Frontal cortex (tissue), 4 donors: Measurements from ENCODE around the gene GPR107. TPM values are rescaled to one million over a fixed set of nuclear protein-coding genes. Genes with fewer than 3 reads are reported as not detected.
A peak's percentile ranks its signal among the peaks of the same experiment; 100 is the strongest.

ENCODE experiments used
- DNase-seq, 2 donors: peaks; one replicate each; pipeline ENCODE4 v3.0.0; 2012; ENCODE audit warnings: low spot score in 2 of 2
- FAIRE-seq: peaks from 2 replicates; lab custom pipeline; 2012; peaks lifted over from hg19 to GRCh38; lab: Jason Lieb, UNC
- total RNA-seq: library from RNA; depleted of rRNA; stranded (reverse); fragments of >200 nt; gene quantifications from one replicate; pipeline ENCODE4 v1.2.3, GENCODE V29; 2014
- donor health status: control.
- donor health status: control.
- donor health status: control.

The GPR107 gene
- total RNA-seq, 1 donor from 2014 or later = 21.2 TPM

GRCh38 chr9:130100681-130101080, 47.0 kb downstream of the GPR107 start:
- FAIRE-seq = no peak

DNA sequence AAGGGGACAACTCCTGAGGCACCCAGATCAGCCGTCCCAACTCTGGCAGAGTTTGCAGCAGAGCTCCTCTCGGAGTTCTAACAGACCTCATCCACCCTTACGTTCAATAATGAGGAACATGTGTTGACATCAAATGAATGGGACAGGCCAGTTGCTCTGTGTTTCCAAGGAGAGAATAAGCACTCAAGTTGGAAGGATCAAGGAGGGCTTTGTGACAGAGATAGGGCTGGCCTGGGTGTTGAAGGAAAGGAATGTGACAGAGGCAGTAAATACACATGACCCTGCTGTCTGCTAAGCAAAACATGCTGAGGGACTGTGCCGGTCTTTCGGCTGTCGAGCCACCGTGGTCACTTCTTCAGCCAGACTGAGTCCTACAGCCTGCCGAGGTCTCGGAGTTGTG, 48.2 kb downstream of the GPR107 start:
- DNase-seq = no peak
- no peak for FAIRE-seq

More at GRCh38 chr9:130100681-130101080, 47.0 kb downstream of the GPR107 start:
- DNase-seq = no peak

DNA sequence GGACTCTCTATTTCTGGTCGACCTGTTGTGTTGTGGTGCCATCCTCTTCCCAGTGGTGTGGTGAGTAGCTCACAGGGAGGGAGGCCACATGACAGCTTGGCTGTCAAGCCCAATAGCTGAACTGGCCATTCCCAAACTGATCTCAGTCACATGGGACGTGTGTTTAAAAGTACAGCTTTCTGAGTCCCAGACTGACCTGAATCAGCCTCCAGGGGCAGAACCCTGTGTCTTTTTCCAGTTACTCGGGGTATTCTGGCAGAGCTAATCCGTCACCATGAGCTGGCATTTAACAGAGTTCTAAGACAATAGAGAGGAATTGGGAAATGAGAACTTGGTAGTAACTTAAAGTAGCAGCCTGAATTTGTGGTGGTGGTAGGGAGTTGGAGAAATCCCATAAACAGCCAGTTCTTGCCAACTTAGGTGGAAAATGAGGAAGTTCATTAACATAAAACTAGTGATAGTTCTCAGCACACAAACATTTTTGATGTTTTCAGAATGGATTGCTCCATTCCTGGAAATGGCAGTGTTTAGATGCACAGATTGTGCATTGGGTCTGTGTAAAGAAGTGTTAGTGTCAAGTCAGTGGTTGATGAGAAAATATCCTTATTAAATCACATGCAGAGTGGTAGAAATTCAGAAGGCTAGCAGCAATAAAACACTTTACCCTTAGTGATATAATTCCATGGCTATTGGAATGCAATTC, 50.9 kb downstream of the GPR107 start:
- FAIRE-seq (no peak), DNase-seq (no peak)

- FAIRE-seq (no peak), DNase-seq (no peak)
These were observed 53.1 kb downstream of the GPR107 start for GRCh38 chr9:130106860-130107233.

DNA sequence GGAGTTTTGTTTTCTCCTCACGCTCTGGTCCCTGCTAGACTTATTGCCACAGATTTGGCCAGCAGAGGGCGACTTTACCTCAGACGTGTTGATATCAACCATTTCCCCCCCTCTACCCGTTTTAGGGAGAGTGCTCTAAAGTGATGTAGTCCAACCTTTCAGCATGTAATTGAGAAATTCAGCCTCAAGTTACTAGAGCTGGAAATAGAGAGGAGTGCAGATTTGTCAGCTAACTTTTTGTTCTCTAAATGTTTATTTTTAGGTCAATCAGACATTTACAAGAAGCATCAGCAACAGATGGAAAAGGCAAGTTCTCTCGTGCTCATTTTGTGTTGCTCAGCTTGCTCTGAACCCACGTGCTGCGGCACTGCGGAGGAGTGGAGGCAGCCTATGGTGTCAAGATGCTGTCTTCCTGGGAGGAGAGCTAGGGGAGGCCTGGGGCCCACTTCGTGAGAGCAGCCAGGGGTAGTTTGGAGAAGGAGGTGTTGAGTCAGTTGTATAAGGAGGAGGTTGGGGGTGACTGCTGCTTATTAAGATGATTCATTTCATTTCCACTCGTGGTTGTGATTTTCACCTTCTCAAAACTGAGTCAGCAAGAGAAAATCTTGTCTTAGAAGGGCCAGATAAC, 53.6 kb downstream of the GPR107 start:
- FAIRE-seq = no peak
- peak; percentile 45 to 60 for DNase-seq

DNA sequence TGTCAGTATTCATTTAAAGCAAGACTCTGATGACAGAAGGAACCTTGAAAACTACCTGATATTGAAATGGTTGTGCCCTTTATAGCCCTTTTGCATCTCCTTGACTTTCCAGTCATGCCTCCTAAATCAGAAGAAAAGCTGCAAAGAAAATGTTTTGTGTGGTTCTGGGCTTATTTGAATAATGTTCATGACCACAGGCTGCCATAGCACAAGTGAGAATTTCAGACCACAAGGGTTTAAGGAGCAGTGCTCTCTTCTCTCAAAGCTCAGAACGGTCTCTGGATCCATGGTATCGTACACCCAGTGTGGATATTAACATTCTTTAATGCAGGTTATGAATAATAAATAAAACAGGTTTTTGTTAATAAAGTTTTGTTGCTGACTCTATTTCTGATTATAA, 54.2 kb downstream of the GPR107 start:
- DNase-seq (no peak), FAIRE-seq (no peak)

GRCh38 chr9:130110166-130110565, 56.5 kb downstream of the GPR107 start:
- FAIRE-seq = no peak
- no peak for DNase-seq

DNA sequence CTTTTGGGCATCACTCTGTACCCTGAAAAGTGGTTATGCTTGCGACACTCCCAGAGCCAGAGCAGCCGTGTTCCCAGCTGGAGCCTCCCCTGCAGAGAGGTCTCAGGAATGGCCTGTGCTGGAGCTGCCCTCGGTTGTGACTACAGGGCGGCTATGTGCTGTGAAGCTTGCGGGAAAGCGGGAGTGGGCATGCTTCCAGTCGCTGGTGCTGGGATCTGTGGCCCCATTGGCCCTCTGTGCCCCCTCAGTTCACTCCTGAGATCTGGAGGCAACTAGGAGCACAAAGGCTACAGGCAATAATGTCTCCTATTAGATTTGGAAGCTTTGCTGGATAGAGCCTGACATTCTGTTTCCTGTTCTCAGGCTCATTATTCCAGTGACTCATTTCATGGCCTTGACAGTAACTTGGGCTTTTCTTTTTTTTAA, 56.9 kb downstream of the GPR107 start:
- FAIRE-seq (no peak), DNase-seq (no peak)

DNA sequence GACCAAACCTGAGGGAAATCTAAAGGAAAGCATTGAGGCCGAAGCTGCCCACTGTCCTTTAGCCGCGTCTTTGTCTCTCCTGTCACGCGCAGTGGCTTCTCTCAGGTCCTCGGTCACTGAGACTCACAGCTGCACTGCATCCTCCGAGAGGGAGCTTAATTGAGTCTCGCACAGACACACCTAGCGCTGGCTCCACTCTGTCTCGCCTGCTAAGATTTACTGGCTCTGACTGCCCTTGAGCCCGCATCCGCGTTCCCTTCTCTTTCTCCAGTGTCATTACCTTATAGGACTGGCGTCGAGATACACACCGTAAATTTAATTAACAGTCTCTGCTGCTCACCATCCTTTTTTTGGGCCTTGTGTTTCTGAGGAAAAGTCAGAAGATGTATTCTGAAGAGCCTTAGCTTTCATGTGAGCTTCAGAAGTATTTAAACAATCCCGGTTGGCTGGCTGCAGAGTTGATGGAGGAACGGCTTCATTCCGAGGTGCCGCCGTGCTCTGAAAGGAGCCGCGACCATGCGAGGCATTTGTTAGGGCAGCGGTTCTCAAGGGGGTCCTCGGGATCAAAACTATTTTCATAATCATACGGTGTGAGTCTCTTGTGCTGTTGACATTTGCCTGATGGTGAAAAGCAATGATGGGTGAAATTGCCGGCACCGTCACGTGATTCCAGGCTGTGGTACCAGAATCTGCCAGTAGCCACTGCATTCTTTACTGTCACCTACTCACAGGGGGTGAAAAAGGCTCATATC, 58.3 kb downstream of the GPR107 start:
- DNase-seq = no peak

GRCh38 chr9:130112538-130113151, 58.9 kb downstream of the GPR107 start:
- DNase-seq = no peak
- no peak for FAIRE-seq

More for the DNA sequence above, 58.3 kb downstream of the GPR107 start:
- FAIRE-seq = no peak

GRCh38 chr9:130114741-130115140, 61.0 kb downstream of the GPR107 start:
- FAIRE-seq (no peak), DNase-seq (no peak)

- DNase-seq (no peak), FAIRE-seq (no peak)
These were observed 62.6 kb downstream of the GPR107 start for GRCh38 chr9:130116346-130116745.

- FAIRE-seq (no peak), DNase-seq (no peak)
These were observed 63.7 kb downstream of the GPR107 start for GRCh38 chr9:130117376-130117775.

GRCh38 chr9:130117816-130118632, 64.3 kb downstream of the GPR107 start:
- DNase-seq (no peak), FAIRE-seq (no peak)

- no peak for FAIRE-seq
- DNase-seq = no peak
These were observed 65.3 kb downstream of the GPR107 start for GRCh38 chr9:130118841-130119518.

DNA sequence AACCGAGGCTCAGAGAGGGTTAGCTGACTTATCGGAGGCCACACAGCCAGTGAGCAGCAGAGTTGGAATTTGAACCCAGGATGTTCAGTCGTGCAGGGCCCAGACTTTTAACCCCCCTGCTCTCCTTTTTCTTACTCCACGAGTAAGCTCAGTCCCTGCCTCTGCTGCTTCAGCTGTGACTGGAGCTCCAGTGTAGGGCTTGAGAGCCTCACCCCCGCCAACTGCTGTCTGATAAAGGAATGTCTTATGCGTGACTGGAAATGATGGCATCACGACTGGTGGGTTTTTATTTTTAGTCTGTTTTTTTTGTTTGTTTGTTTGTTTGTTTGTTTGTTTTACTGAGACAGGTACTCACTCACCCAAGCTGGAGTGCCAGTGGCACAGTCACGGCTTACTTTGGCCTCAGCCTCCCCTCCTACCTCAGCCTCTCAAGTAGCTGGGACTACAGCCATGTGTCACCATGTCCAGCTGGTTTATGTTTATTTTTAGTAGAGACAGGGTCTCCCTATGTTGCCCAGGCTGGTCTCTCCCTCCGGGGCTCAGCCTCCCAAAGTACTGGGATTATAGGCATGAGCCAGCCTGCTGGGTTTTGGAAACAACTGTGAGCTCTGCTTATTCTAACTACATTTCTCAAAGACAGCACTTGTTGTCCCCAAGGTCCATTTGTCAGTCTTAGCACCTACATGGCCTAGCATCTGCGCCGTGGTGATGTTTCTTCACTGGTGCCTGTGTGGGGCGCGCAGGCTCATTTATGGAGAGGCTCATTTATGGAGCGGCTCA, 66.0 kb downstream of the GPR107 start:
- no peak for FAIRE-seq
- DNase-seq = no peak

DNA sequence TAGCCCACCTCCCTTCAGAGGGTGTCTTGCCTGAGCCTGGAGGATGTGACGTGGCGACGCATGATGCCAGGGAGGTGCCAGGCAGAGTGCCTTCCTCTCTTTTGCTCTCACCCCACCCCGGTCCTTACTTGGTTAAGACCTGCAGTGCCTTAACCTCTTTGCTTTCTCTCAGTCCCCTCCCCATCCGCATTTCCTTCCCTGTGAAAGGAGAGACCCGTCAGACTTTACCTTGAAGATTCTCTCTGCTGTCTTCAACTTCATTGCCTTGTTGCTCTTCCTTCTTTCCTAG, 66.5 kb downstream of the GPR107 start:
- no peak for FAIRE-seq

DNA sequence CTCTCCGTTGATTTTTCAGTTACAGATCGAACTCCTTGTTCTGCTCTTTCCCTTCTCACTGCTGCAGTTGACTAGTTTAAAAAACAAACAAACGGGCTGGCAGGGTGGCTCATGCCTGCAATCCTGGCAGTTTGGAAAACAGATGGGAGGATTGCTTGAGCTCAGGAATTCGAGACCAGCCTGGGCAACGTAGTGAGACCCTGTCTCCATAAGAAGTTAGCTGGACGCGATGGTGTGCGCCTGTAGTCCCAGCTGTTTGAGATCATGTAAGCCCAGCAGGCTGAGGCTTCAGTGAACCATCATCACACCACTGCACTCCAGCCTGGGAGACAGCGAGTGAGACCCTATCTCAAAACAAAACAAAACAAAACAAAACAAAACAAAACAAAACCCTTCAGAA, 67.1 kb downstream of the GPR107 start:
- DNase-seq = no peak
- no peak for FAIRE-seq

More for the DNA sequence above, 66.5 kb downstream of the GPR107 start:
- DNase-seq = no peak

- DNase-seq = no peak
- FAIRE-seq = no peak
These were observed 68.8 kb downstream of the GPR107 start for GRCh38 chr9:130122456-130122855.
